Measurements from ENCODE around the gene CXCL16. TPM values are rescaled to one million over a fixed set of nuclear protein-coding genes. Genes with fewer than 3 reads are reported as not detected.

CXCL16 gene
- total RNA-seq, 1 experiment from 2014 or later: 2.2 TPM

DNA sequence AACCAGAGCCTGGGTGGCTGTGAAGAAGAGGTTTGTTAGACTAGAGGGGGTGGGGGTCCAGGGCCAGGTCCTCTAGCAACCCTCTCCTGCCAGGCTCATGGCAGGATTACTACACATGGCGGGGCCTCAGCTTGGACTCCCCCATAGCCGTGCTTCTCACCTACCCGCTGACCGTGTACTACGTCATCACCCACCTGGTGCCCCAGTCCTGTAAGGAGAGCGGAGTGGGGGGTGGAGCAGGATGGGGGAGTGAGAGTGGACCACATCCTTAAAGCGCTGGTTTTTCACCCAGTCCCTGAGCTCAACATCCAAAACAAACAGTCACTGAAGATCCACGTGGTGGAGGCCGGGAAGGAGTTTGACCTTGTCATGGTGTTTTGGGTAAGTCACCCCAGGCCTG is 4.2 kb upstream of the CXCL16 start:
- no peak overlapping the region for H3K4me2 ChIP-seq (ENCODE audit: low read depth, low read length, poor library complexity, severe bottlenecking)
- no peak overlapping the region for H2AFZ ChIP-seq (ENCODE audit: low read length)
- H3K27ac ChIP-seq (ENCODE audit: low read length): no peak overlapping the region
- no peaks in the 10 kb centered on the region for H3K36me3 ChIP-seq (ENCODE audit: insufficient read depth, low read length)
- peaks cover 4% of the 10 kb centered on the region; the same call in 1 of the 2 replicates for H3K27me3 ChIP-seq (ENCODE audit: low read length)
- DNase-seq: no peak
- no peaks in the 10 kb centered on the region for H3K79me2 ChIP-seq (ENCODE audit: low read length)
- no peaks in the 10 kb centered on the region for H3K9me3 ChIP-seq (ENCODE audit: low read length)
- no peaks in the 10 kb centered on the region for H3K9me2 ChIP-seq (replicated peaks; ENCODE audit: insufficient read depth, low read length)
- H3K9ac ChIP-seq (ENCODE audit: low read length): no peak overlapping the region
- H3K4me1 ChIP-seq (ENCODE audit: low read length): peaks cover 13% of the 10 kb centered on the region
- no peak overlapping the region for H3K4me3 ChIP-seq (ENCODE audit: low read length)
- no peaks in the 10 kb centered on the region for H4K20me1 ChIP-seq (ENCODE audit: insufficient read depth, low read depth, low read length)

GRCh38 chr17:4743216-4743615 is 3.5 kb upstream of the CXCL16 start:
- H3K9me2 ChIP-seq (replicated peaks; ENCODE audit: insufficient read depth, low read length): no peaks in the 10 kb centered on the region
- no peak overlapping the region for H3K4me3 ChIP-seq (ENCODE audit: low read length)
- H3K36me3 ChIP-seq (ENCODE audit: insufficient read depth, low read length): no peaks in the 10 kb centered on the region
- H3K4me1 ChIP-seq (ENCODE audit: low read length): peaks cover 14% of the 10 kb centered on the region
- no peaks in the 10 kb centered on the region for H3K79me2 ChIP-seq (ENCODE audit: low read length)
- H3K9ac ChIP-seq (ENCODE audit: low read length): no peak overlapping the region
- H4K20me1 ChIP-seq (ENCODE audit: insufficient read depth, low read depth, low read length): no peaks in the 10 kb centered on the region
- no peaks in the 10 kb centered on the region for H3K9me3 ChIP-seq (ENCODE audit: low read length)
- no peak overlapping the region for H2AFZ ChIP-seq (ENCODE audit: low read length)
- no peak for DNase-seq
- H3K27me3 ChIP-seq (ENCODE audit: low read length): peaks cover 4% of the 10 kb centered on the region; the same call in 1 of the 2 replicates
- no peak overlapping the region for H3K27ac ChIP-seq (ENCODE audit: low read length)
- H3K4me2 ChIP-seq (ENCODE audit: low read depth, low read length, poor library complexity, severe bottlenecking): no peak overlapping the region

- Histone ChIP-seq H3K4me1 (ENCODE audit: low read length) (peaks cover 14% of the 10 kb centered on the region), H2AFZ (ENCODE audit: low read length) (no peak overlapping the region), H3K79me2 (ENCODE audit: low read length) (no peaks in the 10 kb centered on the region), H3K36me3 (ENCODE audit: insufficient read depth, low read length) (no peaks in the 10 kb centered on the region), H3K9ac (ENCODE audit: low read length) (no peak overlapping the region), H4K20me1 (ENCODE audit: insufficient read depth, low read depth, low read length) (no peaks in the 10 kb centered on the region), H3K27me3 (ENCODE audit: low read length) (peaks cover 4% of the 10 kb centered on the region; the same call in 1 of the 2 replicates), H3K4me3 (ENCODE audit: low read length) (no peak overlapping the region), H3K9me2 (replicated peaks; ENCODE audit: insufficient read depth, low read length) (no peaks in the 10 kb centered on the region), H3K4me2 (ENCODE audit: low read depth, low read length, poor library complexity, severe bottlenecking) (no peak overlapping the region), H3K9me3 (ENCODE audit: low read length) (no peaks in the 10 kb centered on the region), H3K27ac (ENCODE audit: low read length) (no peak overlapping the region)
- no peak for DNase-seq
These were observed 2.9 kb upstream of the CXCL16 start for GRCh38 chr17:4742629-4743028.

DNA sequence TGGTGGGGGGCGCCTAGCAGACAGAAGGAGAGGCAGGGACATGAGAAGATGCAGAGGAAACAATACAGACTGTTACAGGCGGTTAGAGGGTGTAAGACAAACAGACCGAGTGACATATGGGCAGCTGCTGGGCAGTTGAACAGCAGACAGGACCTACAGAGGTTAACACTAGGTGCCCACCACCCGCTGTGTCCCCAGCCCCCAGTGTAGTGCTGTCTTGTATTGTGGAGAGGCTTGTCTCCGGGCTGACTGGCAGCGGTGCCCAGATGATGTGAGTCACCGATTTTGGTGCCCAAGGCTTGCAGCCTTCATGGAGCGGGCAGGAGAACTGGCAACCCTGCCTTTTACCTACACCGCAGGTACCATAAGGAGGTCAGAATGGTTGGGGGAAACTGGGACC is 2.4 kb upstream of the CXCL16 start:
- no peak overlapping the region for H2AFZ ChIP-seq (ENCODE audit: low read length)
- peaks cover 14% of the 10 kb centered on the region for H3K4me1 ChIP-seq (ENCODE audit: low read length)
- no peak for DNase-seq
- no peaks in the 10 kb centered on the region for H3K9me3 ChIP-seq (ENCODE audit: low read length)
- H3K9ac ChIP-seq (ENCODE audit: low read length): no peak overlapping the region
- H3K36me3 ChIP-seq (ENCODE audit: insufficient read depth, low read length): no peaks in the 10 kb centered on the region
- H3K4me2 ChIP-seq (ENCODE audit: low read depth, low read length, poor library complexity, severe bottlenecking): no peak overlapping the region
- H3K27ac ChIP-seq (ENCODE audit: low read length): no peak overlapping the region
- no peaks in the 10 kb centered on the region for H3K9me2 ChIP-seq (replicated peaks; ENCODE audit: insufficient read depth, low read length)
- no peak overlapping the region for H3K4me3 ChIP-seq (ENCODE audit: low read length)
- no peaks in the 10 kb centered on the region for H3K79me2 ChIP-seq (ENCODE audit: low read length)
- no peaks in the 10 kb centered on the region for H4K20me1 ChIP-seq (ENCODE audit: insufficient read depth, low read depth, low read length)
- peaks cover 4% of the 10 kb centered on the region; the same call in 1 of the 2 replicates for H3K27me3 ChIP-seq (ENCODE audit: low read length)

GRCh38 chr17:4741544-4741943 is 1.8 kb upstream of the CXCL16 start:
- H3K4me2 ChIP-seq (ENCODE audit: low read depth, low read length, poor library complexity, severe bottlenecking): no peak overlapping the region
- peaks cover 4% of the 10 kb centered on the region; the same call in 1 of the 2 replicates for H3K27me3 ChIP-seq (ENCODE audit: low read length)
- no peaks in the 10 kb centered on the region for H3K36me3 ChIP-seq (ENCODE audit: insufficient read depth, low read length)

GRCh38 chr17:4740584-4740983 is 856 bp upstream of the CXCL16 start:
- Histone ChIP-seq H3K9me2 (replicated peaks; ENCODE audit: insufficient read depth, low read length) (no peaks in the 10 kb centered on the region), H3K9ac (ENCODE audit: low read length) (no peak overlapping the region), H3K9me3 (ENCODE audit: low read length) (no peaks in the 10 kb centered on the region), H4K20me1 (ENCODE audit: insufficient read depth, low read depth, low read length) (no peaks in the 10 kb centered on the region), H3K27me3 (ENCODE audit: low read length) (peaks cover 4% of the 10 kb centered on the region; the same call in 1 of the 2 replicates), H3K36me3 (ENCODE audit: insufficient read depth, low read length) (no peaks in the 10 kb centered on the region), H3K4me1 (ENCODE audit: low read length) (peaks cover 14% of the 10 kb centered on the region), H3K27ac (ENCODE audit: low read length) (no peak overlapping the region), H3K4me3 (ENCODE audit: low read length) (no peak overlapping the region; the same call in 1 of the 2 replicates), H3K4me2 (ENCODE audit: low read depth, low read length, poor library complexity, severe bottlenecking) (no peak overlapping the region), H3K79me2 (ENCODE audit: low read length) (no peaks in the 10 kb centered on the region), H2AFZ (ENCODE audit: low read length) (no peak overlapping the region)
- no peak for DNase-seq

More at GRCh38 chr17:4741544-4741943, 1.8 kb upstream of the CXCL16 start:
- Histone ChIP-seq H3K4me1 (ENCODE audit: low read length) (peaks cover 14% of the 10 kb centered on the region), H4K20me1 (ENCODE audit: insufficient read depth, low read depth, low read length) (no peaks in the 10 kb centered on the region), H3K79me2 (ENCODE audit: low read length) (no peaks in the 10 kb centered on the region), H3K27ac (ENCODE audit: low read length) (no peak overlapping the region), H3K9me3 (ENCODE audit: low read length) (no peaks in the 10 kb centered on the region), H2AFZ (ENCODE audit: low read length) (no peak overlapping the region), H3K9ac (ENCODE audit: low read length) (no peak overlapping the region), H3K9me2 (replicated peaks; ENCODE audit: insufficient read depth, low read length) (no peaks in the 10 kb centered on the region), H3K4me3 (ENCODE audit: low read length) (no peak overlapping the region)
- no peak for DNase-seq

GRCh38 chr17:4740025-4740351 is 260 bp upstream of the CXCL16 start:
- H3K4me1 ChIP-seq (ENCODE audit: low read length): peaks cover 14% of the 10 kb centered on the region
- no peaks in the 10 kb centered on the region for H3K36me3 ChIP-seq (ENCODE audit: insufficient read depth, low read length)
- H3K27me3 ChIP-seq (ENCODE audit: low read length): peaks cover 4% of the 10 kb centered on the region; the same call in 1 of the 2 replicates
- H2AFZ ChIP-seq (ENCODE audit: low read length): peak overlapping the region; percentile 98; the same call in 1 of the 2 replicates
- no peak overlapping the region for H3K27ac ChIP-seq (ENCODE audit: low read length)
- peak overlapping the region; percentile 69 for H3K9ac ChIP-seq (ENCODE audit: low read length)
- no peaks in the 10 kb centered on the region for H3K9me2 ChIP-seq (replicated peaks; ENCODE audit: insufficient read depth, low read length)
- H3K4me3 ChIP-seq (ENCODE audit: low read length): peak overlapping the region; percentile 74; the same call in 1 of the 2 replicates
- DNase-seq: no peak
- peak overlapping the region; percentile 95 for H3K4me2 ChIP-seq (ENCODE audit: low read depth, low read length, poor library complexity, severe bottlenecking)
- no peaks in the 10 kb centered on the region for H3K9me3 ChIP-seq (ENCODE audit: low read length)
- no peaks in the 10 kb centered on the region for H4K20me1 ChIP-seq (ENCODE audit: insufficient read depth, low read depth, low read length)
- H3K79me2 ChIP-seq (ENCODE audit: low read length): no peaks in the 10 kb centered on the region

DNA sequence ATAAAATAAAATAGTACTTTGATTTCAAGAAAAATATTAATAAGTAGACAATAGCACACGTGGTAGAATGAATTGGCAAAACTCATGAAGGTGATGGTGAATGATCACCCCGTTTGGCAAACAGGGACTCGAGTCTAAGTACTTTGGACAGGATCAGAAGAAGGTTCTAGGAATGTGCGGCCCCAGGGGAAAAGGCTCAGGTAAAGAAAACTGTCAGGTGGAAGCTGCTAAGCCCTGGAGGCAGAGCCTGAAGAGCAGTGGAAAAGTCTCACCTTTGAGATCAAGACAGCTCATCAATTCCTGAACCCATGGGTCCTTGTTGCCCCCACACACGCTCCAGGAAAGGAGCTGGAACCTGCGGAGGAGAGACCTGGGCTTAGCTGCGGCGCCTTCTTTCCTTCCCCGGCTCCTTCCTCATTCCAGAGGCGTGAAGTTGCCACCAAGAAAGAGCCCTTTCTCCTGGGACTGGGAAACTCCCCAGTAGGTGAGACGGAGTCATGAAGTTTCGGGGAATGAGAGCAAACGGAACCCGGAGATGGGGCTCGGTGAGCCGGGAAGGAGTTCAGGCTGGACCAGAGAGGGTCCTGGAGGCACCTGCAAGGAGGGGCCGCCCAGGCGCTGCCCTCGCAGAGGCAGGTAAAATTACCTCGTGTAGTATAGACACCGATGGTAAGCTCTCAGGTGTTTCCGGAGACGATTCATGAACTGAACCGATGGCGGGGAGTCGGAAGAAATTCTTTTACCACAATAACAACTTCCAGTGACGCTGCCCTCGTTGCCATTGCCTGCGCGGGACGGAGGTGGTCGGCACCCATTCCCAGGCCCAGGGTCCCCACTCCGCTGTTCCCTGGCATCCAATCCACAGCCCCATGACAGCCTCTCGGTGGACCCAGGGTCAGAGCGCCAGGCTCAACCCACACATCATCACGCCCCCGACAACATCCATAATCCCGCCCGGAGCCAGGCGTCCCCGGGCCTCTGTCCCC is 1.3 kb downstream of the CXCL16 start:
- H3K4me2 ChIP-seq (ENCODE audit: low read depth, low read length, poor library complexity, severe bottlenecking): peak overlapping the region; percentile 95
- peak overlapping the region; percentile 69 for H3K9ac ChIP-seq (ENCODE audit: low read length)
- no peak overlapping the region for H2AFZ ChIP-seq (ENCODE audit: low read length)
- H4K20me1 ChIP-seq (ENCODE audit: insufficient read depth, low read depth, low read length): no peaks in the 10 kb centered on the region
- peak overlapping the region; percentile 74 for H3K4me3 ChIP-seq (ENCODE audit: low read length)
- H3K4me1 ChIP-seq (ENCODE audit: low read length): peaks cover 16% of the 10 kb centered on the region
- H3K27me3 ChIP-seq (ENCODE audit: low read length): peaks cover 4% of the 10 kb centered on the region; the same call in 1 of the 2 replicates
- no peaks in the 10 kb centered on the region for H3K36me3 ChIP-seq (ENCODE audit: insufficient read depth, low read length)
- no peak overlapping the region for H3K27ac ChIP-seq (ENCODE audit: low read length)
- H3K9me3 ChIP-seq (ENCODE audit: low read length): no peaks in the 10 kb centered on the region
- H3K9me2 ChIP-seq (replicated peaks; ENCODE audit: insufficient read depth, low read length): no peaks in the 10 kb centered on the region
- H3K79me2 ChIP-seq (ENCODE audit: low read length): no peaks in the 10 kb centered on the region
- peak; percentile 34 for DNase-seq

Data from Karpas-422 (cell line).